ENCODE data around the gene MAP3K13. TPM values are rescaled to one million over a fixed set of nuclear protein-coding genes. Genes with fewer than 3 reads are reported as not detected.

The MAP3K13 gene
- total and polyA plus RNA-seq, 10 of the 15 experiments (the other 5 are each of a cell fraction or from before 2014, with no cell fraction given), result 10.5 to 70.8 (median 26.8) TPM

DNA sequence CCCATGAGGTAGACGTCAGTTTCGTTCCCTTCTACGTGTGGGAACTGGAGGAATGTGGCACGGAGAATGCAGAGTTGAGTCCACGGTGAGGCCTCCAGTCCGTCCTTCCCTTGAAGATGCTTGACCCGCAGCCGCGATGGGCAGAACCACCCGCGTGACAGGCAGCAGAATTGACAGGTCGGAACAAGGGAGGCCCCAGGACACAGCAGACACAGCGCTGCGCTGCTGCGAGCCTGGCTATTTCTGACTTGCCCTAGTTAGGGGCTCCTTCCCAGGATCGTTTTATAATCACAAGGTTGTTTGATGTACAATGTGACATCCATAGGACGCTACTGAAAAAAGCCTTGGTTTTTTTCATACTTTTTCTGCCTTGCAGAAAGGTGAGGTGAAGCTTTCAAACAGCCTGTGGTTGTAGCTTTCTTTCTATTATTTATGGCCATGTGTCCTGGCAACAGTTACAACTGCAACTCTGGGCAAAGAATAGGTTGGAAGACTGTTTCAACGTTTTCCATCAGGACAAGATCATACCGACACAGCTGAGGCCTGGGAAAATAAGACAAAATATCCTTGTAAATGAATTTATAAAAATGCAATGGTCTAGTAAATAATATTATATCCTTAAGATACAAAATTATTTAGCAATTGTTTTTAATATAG lies 145.5 kb downstream of the MAP3K13 start (continued):
- TF ChIP-seq, protein P1, sequence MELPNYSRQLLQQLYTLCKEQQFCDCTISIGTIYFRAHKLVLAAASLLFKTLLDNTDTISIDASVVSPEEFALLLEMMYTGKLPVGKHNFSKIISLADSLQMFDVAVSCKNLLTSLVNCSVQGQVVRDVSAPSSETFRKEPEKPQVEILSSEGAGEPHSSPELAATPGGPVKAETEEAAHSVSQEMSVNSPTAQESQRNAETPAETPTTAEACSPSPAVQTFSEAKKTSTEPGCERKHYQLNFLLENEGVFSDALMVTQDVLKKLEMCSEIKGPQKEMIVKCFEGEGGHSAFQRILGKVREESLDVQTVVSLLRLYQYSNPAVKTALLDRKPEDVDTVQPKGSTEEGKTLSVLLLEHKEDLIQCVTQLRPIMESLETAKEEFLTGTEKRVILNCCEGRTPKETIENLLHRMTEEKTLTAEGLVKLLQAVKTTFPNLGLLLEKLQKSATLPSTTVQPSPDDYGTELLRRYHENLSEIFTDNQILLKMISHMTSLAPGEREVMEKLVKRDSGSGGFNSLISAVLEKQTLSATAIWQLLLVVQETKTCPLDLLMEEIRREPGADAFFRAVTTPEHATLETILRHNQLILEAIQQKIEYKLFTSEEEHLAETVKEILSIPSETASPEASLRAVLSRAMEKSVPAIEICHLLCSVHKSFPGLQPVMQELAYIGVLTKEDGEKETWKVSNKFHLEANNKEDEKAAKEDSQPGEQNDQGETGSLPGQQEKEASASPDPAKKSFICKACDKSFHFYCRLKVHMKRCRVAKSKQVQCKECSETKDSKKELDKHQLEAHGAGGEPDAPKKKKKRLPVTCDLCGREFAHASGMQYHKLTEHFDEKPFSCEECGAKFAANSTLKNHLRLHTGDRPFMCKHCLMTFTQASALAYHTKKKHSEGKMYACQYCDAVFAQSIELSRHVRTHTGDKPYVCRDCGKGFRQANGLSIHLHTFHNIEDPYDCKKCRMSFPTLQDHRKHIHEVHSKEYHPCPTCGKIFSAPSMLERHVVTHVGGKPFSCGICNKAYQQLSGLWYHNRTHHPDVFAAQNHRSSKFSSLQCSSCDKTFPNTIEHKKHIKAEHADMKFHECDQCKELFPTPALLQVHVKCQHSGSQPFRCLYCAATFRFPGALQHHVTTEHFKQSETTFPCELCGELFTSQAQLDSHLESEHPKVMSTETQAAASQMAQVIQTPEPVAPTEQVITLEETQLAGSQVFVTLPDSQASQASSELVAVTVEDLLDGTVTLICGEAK (IDR thresholded peaks at IDR 0.05; ENCODE audit: borderline replicate concordance), result no peak
- TF ChIP-seq RAD21 (IDR thresholded peaks at IDR 0.05; ENCODE audit: insufficient read depth, low read depth, low read length), result no peak
- no peak for TF ChIP-seq EP300 (IDR thresholded peaks at IDR 0.05; ENCODE audit: borderline replicate concordance in 1 of 2, control insufficient read depth in 1 of 2, low read depth in 2 of 2, low read length in 2 of 2)
- TF ChIP-seq CHD4 (IDR thresholded peaks at IDR 0.05), result no peak
- no peak for TF ChIP-seq PML (IDR thresholded peaks at IDR 0.05; ENCODE audit: low read length)
- no peak for TF ChIP-seq CEBPB (IDR thresholded peaks at IDR 0.05; ENCODE audit: borderline replicate concordance in 1 of 2, low read depth in 2 of 2, low read length in 2 of 2)
- TF ChIP-seq ZNF622 (IDR thresholded peaks at IDR 0.05), result no peak
- no peak for TF ChIP-seq TBL1XR1 (IDR thresholded peaks at IDR 0.05; ENCODE audit: low read depth, low read length)
- TF ChIP-seq MTA3 (IDR thresholded peaks at IDR 0.05; ENCODE audit: borderline replicate concordance, low read length), result no peak
- TF ChIP-seq POLR2AphosphoS5 (IDR thresholded peaks at IDR 0.05; ENCODE audit: low read length), result no peak

All from GM12878 (cell line).